ENCODE data around the gene LEPROT.

Gene LEPROT

GRCh38 chr1:65478379-65479026 lies 58.0 kb downstream of the LEPROT start:
- DNase-seq: no peak

DNA sequence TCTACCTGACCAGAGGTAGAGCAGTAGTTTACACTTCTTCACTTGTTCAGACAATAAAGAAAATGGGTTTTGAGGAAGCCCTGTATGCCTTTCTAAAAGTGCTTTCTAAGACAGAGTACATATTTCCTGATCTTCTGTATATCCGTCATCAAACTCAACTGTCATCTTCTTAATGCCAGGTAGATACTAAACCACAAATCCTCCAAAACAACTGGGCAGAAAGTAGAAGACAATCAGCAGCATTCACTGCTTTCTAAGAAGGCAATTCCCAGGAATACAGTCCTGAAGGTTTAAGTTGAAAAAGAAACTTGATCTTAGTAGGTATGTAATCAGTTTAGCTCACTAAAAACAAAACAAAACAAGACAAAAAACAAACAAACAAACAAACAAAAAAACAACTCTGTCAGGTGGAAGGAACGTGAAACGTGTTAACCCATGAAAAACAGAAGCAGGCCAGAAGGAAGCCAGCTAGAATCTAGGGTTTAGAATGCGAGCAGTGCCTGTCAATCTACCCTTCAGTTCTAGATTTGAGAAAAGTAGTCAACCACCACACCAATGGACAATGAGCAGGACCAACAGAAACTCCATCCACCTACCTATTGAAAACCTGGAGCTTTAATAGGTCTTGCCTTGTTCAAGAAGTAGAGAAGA lies 59.2 kb downstream of the LEPROT start:
- DNase-seq: no peak

DNA sequence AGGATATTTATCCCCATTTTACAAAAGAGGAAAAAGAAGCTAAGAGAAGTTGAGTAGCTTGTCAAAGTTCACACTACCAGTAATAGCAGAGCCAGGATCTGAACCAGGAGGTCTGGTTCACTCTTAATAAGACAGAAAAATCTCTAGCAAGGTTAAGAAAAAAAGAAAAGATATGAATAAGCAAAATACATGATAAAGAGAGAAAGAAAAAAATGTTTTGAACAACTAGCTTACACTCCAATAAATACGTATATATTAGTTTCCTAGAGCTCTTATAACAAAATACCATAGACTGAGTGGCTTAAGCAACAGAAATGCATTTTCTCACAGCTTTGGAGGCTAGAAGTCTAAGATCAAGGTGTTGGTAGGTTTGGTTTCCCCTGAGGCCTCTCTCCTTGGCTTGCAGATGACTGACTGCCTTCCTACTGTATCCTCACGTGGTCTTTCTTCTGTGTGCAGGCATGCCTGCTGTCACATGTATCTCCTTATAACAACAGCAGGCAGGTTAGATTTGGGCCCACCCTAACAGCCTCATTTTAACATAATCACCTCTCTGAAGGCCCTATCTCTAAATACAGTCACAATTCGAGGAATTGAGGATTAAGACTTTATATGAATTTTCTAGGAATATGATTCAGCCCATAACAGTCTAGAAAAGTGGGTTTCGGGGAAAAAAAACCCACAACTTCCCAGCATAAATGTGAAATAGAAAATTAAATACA lies 60.4 kb downstream of the LEPROT start:
- peak; percentile 27 for DNase-seq

DNA sequence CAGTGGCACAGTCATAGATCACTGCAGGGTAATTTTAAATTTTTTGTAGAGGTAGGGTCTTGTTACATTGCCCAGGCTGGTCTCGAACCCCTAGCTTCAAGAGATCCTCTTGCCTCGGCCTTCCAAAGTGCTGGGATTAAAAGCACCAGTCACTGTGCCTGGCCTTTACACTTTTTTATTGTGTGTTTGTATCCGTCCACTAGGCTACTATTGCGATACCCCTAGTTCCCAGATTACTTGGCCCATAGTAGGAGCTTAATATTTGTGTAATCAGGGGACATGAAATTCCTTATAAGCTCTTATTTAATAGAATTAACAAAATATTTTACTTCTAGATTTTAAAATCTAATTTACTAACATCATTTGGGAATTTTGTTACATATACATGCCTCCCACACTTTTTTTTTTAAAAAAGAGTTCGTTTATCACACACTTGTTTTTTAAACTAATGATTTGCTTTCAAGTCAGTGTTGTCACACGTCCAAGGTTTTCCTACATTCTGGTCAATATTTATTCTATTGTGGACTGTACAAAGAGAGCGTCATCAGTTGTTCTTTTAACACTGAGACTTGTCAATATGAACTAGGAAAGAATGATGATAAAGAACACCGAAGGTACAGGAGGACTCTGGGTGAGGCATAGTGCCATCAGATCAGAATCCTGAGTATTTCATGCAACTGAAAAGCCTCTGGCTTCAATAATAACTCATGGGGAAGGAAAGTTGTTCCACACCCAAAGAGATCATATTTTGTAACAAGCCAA lies 63.7 kb downstream of the LEPROT start:
- DNase-seq: no peak
